HS-27A (cell line): ENCODE measurements around the gene TRAPPC12.
A peak's percentile ranks its signal among the peaks of the same experiment; 100 is the strongest.
"Not testable (repeated sequence)": the region's sequence is repeated elsewhere in the genome, so short reads cannot be mapped to it uniquely, and the experiment has no call there.

Source experiments
- DNase-seq: peaks from one replicate; pipeline ENCODE4 v3.0.0-alpha.2; 2012; ENCODE audit warnings: low read depth, missing footprints

Gene TRAPPC12

DNA sequence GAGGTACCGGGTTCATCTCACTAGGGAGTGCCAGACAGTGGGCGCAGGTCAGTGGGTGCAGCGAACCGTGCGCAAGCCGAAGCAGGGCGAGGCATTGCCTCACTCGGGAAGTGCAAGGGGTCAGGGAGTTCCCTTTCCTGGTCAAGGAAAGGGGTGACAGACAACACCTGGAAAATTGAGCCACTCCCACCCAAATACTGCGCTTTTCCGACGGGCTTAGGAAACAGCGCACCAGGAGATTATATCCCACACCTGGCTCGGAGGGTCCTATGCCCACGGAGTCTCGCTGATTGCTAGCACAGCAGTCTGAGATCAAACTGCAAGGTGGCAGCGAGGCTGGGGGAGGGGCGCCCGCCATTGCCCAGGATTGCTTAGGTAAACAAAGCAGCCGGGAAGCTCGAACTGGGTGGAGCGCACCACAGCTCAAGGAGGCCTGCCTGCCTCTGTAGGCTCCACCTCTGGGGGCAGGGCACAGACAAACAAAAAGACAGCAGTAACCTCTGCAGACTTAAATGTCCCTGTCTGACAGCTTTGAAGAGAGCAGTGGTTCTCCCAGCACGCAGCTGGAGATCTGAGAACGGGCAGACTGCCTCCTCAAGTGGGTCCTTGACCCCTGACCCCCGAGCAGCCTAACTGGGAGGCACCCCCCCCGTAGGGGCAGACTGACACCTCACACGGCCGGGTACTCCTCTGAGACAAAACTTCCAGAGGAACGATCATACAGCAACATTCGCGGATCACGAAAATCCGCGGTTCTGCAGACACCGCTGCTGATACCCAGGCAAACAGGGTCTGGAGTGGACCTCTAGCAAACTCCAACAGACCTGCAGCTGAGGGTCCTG, 9.9 kb upstream of the TRAPPC12 start:
- DNase-seq, result not testable (repeated sequence)

DNA sequence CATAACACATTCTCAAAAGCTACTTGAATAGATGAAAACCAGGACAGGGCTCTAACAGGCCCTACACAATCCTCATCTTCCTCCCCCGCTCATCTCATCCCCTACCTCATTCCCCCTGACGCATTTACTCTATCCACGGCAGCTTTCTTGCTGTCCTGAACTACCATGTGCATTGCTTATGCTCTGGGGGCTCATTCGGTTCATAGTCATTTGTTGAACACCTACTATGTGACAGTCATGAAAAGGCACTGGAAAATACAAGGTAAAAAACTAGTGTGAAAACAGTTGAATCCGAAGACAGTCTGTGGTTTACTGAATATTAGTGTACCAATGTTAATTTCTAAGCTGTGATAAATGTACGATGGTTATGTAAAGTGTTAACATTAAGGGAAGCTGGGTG, 2.7 kb upstream of the TRAPPC12 start:
- DNase-seq, result no peak

DNA sequence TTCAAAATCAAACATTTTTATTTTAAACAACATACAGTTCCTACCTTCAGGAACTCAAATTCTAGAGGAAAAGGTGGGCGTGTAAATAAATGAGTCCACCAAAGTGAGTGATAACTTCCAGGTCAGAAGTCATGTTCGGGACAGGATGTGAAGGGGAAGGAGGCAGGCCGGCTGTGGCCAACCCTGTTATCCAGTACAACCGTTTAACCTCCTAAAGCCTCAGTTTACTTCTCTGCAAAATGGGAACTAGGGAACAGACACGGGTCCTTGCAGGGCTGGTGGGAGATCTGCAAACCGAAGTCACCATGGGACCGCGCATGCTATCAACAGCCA, 2.2 kb upstream of the TRAPPC12 start:
- no peak for DNase-seq

DNA sequence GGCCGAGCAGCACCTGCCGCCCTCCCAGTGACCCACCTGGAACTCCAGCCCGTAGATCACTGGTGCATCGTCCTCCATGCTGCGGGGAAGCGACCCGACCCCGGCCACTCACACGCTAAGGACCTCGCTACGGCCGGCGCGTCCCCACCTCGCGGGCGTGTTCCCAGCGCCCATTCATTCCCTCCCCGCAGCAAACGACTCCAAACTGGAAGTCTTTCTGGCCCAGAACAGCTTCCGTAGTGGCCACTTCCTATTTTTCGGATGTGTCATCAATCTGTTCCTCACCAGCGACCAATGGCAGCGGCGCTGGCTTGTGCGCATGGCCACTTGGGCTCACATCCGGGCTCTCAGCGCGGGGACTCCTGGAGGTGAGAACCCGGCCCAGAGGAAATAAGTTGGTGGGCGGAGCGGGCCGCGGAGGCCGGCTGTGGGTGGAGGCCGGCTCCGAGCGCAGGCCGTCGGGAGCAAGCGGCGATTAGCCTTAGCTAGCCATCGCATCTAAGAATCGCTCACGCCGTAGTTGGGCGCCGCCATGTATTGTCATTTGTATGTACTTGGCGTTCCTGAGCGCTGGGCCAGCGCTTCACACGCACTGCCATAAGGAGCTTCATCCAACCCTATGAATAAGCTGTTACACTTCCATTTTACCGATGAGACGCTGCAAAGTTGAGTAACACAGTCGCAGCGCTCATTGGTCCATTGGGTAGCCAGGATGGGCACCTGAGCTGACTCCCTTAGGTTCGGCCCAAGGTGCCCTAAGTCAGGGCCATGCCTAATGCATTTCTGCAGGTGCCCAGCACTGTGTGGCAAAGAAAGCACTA, 1.7 kb upstream of the TRAPPC12 start, which contains the start of gene EIPR1:
Gene EIPR1 (minus strand): TSS at position 207 of the 821 bp plus-strand sequence. CDS start 129 bp downstream, at position 78.
- DNase-seq, result peak; percentile 84

DNA sequence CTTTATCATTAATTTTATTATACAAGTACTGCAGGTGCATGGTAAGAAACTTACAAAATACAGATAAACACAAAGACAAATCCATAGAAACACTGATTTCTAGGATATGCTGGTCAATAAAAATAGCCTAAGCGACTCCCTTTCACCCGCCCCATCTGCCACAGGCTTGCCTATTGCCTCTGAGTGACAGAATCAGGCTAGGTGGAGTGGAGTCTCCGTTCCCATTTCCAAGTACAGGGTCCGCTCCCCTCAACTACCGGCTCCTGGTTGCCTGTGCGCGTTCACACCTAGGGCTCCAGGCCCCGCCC, 201 bp upstream of the TRAPPC12 start:
- DNase-seq, result no peak

DNA sequence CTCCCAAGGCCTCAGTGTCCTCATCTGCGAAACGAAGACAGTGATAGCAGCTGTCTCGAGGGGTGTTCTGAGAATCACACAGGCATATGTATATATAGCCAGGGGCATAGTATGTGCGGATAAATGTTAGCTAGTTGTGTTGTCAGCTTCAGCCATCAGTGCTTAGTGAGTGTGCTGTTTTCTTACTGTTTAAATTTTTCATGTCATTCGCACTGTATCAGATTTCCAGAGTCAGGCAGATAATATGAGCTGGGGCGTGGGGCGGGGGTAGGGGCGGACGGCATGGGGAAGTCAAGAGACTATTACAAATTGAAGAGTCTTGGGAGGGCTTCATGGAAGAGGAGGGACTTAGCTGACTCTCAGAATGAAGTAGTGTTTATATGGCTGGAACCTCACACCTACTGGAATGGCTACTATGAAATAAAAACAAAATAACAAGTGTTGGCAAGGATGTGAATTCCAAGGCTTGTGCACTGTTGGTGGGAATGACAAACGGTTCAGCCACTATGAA, 7.0 kb downstream of the TRAPPC12 start:
- DNase-seq, result no peak

DNA sequence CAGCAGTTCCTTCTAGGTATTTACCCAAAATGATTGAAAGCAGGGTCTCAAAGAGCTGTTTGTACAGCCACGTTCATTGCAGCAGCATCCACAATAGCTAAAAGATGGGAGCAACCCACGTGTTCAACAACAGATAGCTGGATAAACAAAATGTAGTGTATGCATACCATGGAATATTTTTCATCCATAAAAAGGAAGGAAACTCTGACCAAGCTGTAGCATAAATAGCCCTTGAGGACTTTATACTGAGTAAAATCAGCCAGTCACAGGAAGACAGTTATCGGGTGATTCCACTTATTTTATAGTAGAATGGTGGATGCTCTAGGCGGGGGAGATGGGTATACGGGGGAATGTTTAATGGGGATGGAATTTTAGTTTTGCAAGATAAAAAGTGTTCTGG, 7.5 kb downstream of the TRAPPC12 start:
- DNase-seq, result no peak

DNA sequence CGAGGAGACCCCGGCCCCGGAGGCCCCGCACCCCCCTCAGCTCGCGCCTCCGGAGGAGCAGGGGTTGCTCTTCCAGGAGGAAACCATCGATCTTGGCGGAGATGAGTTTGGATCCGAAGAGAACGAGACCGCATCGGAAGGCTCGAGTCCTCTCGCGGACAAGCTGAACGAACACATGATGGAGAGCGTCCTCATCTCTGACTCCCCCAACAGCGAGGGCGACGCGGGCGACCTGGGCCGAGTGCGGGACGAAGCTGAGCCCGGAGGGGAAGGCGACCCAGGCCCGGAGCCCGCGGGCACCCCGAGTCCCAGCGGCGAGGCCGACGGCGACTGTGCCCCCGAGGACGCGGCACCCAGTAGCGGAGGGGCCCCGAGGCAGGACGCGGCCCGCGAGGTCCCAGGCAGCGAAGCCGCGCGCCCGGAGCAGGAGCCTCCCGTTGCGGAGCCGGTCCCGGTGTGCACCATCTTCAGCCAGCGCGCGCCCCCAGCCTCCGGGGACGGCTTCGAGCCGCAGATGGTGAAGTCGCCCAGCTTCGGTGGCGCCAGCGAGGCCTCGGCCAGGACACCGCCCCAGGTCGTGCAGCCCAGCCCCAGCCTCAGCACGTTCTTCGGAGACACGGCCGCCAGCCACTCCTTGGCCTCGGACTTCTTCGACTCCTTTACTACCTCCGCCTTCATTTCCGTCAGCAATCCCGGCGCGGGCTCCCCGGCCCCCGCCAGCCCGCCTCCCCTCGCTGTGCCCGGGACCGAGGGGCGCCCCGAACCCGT, 8.3 kb downstream of the TRAPPC12 start:
- no peak for DNase-seq

DNA sequence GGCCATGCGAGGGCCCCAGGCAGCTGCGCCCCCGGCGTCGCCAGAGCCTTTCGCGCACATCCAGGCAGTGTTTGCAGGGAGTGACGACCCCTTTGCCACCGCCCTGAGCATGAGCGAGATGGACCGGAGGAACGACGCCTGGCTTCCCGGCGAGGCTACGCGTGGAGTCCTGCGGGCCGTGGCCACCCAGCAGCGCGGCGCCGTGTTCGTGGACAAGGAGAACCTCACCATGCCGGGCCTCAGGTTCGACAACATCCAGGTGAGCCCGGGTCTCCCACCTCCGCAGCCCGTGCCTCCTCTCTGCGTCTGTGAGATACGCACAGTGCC, 8.9 kb downstream of the TRAPPC12 start:
- DNase-seq, result no peak

DNA sequence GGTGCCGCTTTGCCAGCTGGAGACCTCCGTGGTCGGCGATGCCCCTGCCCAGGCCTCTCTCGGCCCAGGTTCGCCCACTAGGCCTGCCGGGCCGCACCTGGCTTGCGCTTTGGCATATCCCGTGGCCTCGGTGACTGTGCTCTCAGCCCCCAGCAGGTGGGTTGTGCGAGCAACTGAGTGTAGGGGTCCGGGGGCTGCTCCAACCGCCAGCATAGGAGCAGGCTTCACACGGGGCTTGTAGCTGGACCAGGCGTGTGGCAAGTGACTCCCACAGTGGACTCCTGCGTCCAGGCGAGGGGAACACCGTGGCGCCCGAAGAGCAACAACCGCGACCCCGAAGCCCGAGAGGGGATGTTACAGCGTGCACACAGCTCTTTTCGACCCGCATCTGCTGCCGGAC, 9.7 kb downstream of the TRAPPC12 start:
- no peak for DNase-seq

DNA sequence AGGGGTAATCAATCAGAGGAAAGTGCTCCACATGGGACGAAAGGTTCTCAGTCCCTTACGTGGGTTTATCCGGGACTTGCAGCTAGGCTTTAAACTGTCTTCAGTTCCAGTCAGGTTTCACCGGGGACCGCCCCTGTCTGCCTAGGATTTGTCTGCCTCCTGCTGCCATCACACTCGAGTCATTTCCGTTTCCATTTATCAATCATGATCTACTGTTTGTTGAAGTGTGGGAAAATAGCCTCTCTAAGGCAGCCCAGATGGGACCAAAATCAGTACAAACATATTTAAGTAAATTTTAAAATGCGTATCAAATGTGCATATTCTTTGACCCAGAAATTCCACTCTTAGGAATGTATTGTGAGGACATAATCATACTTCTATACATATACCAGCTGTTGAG, 10.5 kb downstream of the TRAPPC12 start:
- DNase-seq, result no peak

DNA sequence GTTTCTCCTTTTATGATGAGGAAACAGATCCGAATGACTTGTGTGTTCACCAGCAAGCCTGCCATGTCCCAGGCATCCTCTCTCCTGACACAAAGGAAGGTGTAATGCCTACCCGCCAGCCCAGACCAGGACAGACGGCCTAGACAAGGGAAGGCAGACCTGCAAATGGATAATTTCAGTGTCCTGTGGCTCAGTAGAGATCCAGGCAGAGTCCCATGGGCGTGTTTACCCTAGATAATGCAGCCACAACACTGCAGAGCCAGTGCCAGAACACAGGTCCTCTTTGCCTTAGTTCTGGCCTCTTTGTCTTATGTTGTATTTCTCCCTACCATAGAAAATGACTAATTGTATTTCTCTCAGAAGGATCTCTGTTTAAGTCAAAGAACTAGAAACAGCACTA, 12.7 kb downstream of the TRAPPC12 start:
- no peak for DNase-seq

DNA sequence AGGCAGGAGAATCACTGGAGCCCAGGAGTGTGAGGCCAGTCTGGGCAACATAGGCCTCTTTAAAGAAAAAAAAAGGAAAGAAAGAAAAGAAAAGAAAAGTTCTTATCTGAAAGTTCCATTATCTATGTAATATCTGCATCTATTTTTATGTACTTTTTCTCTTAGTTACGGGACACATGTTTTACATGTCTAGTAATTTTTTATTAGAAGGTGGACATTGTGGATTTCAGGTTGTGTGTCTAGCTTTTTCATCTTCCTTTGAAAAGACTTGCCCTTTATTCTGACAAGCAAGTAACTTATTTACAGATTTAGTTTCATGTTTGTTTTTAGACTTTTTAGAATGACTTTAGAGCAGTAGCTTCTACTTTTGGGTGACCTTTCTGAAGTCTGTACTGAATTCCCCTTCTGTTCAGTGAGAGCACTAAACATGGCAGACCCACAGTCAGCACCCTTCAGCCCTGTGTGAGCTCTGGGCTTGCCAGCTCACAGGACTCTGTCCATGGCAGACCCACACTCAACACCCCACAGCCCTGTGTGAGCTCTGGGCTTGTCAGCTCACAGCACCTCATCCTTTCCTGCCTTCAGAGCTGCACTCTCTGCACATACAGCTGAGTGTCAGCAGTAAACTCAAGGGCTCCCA, 17.5 kb downstream of the TRAPPC12 start:
- no peak for DNase-seq

DNA sequence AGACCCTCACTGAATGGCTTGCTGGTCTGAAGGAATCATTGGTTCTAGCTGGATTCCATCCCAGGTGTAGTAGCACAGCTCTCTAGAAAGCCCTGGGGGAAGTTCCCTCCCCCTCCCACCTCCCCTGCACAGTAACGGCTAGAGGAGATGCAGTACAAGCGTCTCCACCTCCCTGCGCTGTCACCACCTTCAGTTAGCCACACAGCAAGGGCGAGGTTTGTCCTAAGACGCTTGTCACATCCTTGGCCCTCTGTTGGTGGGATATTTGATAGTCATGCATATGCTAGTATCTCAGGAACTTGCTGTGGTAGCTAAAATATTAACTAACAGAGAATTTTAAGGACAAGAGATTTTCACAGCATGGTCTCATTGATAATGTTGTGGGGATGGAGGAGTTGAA, 19.4 kb downstream of the TRAPPC12 start:
- no peak for DNase-seq

DNA sequence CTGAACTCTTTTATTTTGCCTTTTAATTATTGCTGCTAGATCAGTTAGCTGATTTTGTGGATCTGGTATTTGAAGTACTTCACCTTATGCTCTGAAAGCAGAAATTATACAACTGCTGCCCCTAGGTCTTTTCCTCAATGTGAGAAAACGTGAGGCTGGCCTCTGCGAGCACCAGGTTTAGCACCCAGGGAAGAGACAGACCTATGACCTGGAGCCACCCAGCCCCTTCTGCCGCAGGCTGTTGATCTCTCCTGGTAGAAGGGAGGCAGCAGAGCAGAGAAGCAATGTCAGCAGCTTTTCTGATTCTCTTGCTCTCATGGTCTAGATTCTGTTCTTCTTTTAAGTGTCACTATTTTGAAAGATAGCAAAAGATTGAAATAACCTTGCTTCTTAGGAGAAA, 19.9 kb downstream of the TRAPPC12 start:
- no peak for DNase-seq

DNA sequence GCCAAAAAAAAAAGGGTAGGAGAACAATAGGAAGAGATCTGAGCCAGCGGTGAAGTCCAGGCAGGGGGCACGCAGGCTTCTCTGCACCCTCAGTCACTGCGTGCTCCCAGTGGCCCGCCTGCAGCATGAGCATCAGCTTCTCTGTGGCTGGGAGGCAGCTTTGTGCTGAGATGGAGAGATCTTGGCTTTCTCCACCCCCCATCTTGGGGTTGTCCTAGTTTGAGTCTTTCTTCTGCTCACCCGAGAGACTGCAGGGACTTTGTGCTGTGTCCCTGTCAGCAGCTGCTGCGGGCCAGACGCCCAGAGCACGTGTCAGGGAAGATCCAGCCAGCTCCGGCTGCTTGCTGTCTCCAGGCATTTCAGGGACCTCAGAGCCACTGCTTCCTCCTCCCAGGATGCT, 20.3 kb downstream of the TRAPPC12 start:
- no peak for DNase-seq

DNA sequence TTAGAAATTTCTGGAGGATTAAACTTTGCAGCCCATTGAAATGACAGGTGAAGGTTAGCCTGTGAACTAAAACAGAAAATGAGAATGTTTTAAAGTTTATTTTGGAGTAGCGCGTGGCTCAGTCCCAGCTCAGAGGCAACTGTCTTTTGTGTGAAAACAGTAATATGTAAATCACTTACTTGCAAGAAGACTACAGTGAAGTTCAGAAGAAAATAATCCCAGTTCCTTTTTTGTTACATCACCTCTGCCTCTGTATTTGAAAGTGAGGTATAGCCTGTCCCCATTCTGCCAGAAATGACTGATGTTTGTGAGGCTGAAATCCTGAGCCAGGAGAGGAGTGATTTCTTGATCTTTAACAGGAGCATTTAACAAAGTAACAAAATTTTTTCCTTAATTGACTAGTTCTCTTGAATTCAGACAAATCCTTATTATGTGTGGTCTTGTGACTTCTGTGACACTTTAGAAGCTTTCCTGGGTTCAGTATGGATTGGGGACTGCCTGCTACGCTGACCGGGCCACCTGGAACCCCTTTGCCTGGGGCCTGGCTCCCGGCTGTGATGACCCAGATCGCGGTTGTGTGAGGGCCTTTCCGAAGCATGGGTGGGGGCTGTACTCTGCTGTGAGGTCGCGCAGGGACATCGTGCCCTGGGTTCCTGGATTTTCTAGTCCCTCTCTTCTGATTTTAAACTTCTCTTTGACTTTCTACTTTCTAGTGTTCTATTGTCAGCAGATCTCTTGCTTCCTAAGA, 24.3 kb downstream of the TRAPPC12 start:
- DNase-seq, result no peak

DNA sequence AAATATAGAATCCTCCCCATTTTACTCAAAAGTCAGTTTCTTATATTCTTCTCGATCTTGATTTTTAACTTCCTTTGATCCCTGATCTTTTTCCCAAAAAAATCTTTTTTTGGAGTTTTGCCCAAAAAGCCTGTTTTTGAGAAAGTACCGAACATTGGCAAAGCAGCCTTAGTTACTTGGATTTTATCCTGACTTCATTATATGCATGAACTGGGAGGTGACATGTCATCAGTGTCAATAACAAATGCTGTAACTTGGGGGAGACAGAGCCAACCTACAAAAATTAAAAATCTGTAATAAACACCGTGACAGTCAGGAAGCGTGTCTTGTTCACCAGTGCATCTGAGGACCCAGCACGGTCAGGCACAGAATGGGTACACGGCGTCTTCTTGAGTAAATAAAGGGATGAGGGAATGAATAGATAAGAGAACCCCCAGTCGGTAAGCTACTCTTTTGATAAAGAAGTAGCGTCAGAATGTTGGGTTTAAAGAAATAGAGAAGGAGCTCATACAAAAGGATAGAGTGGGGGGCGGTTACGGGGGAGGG, 24.9 kb downstream of the TRAPPC12 start:
- no peak for DNase-seq

DNA sequence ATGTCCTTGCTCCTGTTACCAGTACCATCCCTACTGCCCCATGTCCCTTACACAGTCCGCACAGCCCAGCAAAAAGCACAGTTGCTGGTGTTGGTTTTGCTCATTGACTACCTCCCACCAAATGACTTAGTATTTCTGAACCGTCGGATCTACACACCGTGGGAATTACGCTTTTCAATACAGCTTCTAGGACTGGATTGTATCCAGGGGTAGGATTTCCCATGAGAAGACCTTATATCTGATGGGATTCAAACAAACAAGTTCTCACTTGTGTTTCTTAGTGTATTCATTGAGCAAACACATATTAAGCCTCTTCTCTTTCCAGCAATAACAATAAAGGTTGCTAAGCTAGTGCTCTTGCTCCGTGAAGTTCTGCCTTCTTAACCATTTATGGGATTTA, 25.8 kb downstream of the TRAPPC12 start:
- DNase-seq, result no peak

DNA sequence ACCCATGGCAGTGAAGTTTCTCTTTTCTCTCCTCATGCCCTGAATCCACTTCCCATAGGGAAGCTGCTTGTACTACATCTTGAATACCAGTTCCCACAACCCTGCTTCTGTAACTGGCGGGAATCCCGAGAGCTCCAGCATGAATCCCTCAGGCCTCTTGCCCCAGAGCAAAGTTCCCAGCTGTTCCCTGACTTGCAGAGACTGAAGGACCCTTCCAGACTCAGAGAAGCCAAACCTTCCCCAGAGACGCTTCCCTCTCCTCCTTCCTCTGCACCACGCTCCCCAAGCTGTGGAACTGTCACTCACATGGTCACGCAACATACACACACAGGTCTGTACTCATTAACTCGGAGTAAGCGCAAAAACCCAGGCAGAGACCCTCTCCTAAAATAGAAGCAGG, 26.4 kb downstream of the TRAPPC12 start:
- no peak for DNase-seq

DNA sequence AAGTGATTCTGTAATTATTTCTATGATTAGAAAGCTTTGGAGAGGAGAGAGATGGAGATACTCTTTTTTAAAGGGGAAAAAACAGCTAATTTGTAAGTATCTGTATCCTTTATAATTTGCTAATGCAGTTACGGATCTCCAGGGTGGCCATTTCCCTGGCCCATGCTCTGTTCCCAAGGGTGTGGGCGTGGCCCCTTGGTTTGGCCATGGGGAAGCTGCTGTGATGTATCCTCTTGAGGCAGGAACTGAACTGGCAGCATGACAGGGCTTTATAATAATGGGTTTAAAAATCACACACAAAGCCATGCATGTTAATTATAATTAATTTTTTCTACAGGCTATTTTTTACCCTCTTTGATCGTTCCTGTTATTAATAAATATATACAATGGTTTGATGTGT, 27.0 kb downstream of the TRAPPC12 start:
- no peak for DNase-seq
